Cardiac muscle cell (in vitro differentiated cells and primary cell): Measurements from ENCODE around the gene PLXNA2. TPM values are rescaled to one million over a fixed set of nuclear protein-coding genes. Genes with fewer than 3 reads are reported as not detected.

Experiments used
- DNase-seq, 2 donors: peaks; one replicate each; pipeline versions ENCODE4 v3.0.0 to v3.0.0-alpha.2; 2010 to 2017; ENCODE audit warnings: low read depth in 1 of 2, low spot score in 1 of 2
- H3K27ac ChIP-seq: fragments of 200-600 bp; sonication (generic); 2 replicates; pipeline ENCODE4 v1.5.1; 2016
- H3K27me3 ChIP-seq: fragments of 200-600 bp; sonication (generic); 2 replicates; pipeline ENCODE4 v1.6.0; 2016; ENCODE audit warnings: control low read depth
- H3K36me3 ChIP-seq: fragments of 200-600 bp; sonication (generic); 2 replicates; pipeline ENCODE4 v1.5.1; 2016; ENCODE audit warnings: control low read depth
- H3K4me1 ChIP-seq: fragments of 200-600 bp; sonication (generic); 2 replicates; pipeline ENCODE4 v1.8.1; 2017; ENCODE audit warnings: low read depth, mild to moderate bottlenecking, mixed run types
- H3K4me3 ChIP-seq: fragments of 200-600 bp; sonication (generic); 2 replicates; pipeline ENCODE4 v1.5.1; 2016; ENCODE audit warnings: mild to moderate bottlenecking
- H3K9me3 ChIP-seq: fragments of 200-600 bp; sonication (generic); 2 replicates; pipeline ENCODE4 v1.5.1; 2017; ENCODE audit warnings: low read depth, mild to moderate bottlenecking, control low read depth
- CTCF ChIP-seq: IDR thresholded peaks from 2 replicates; pipeline ENCODE4 v1.5.1; 2012; ENCODE audit warnings: low read depth, mild to moderate bottlenecking, low read length
- polyA plus RNA-seq: library from polyadenylated mRNA; unstranded; fragments of >200 nt; fragmentation: Nextera tagmentation; extraction: Ambion mirVana; gene quantifications from 2 replicates; pipeline ENCODE4 v1.2.1, GENCODE V29; 2016
- total RNA-seq: library from RNA; depleted of rRNA; stranded (reverse); fragments of >200 nt; gene quantifications from 2 replicates; pipeline ENCODE4 v1.2.3, GENCODE V29; 2016

Gene PLXNA2
- total and polyA plus RNA-seq, 2 experiments from 2014 or later: 23.2 to 55.3 TPM

- Histone ChIP-seq H3K4me1 (peaks cover 67% of the 10 kb centered on the region), H3K9me3 (no peaks in the 10 kb centered on the region), H3K27me3 (no peaks in the 10 kb centered on the region), H3K36me3 (no peaks in the 10 kb centered on the region), H3K27ac (no peak overlapping the region), H3K4me3 (no peak overlapping the region)
- no peak for DNase-seq
- no peak for TF ChIP-seq CTCF
These were observed 76.8 kb downstream of the PLXNA2 start for GRCh38 chr1:208167261-208167869.

GRCh38 chr1:208166340-208167138 is 77.6 kb downstream of the PLXNA2 start:
- Histone ChIP-seq H3K36me3 (no peaks in the 10 kb centered on the region), H3K4me3 (no peak overlapping the region), H3K9me3 (no peaks in the 10 kb centered on the region), H3K4me1 (peaks cover 73% of the 10 kb centered on the region), H3K27ac (no peak overlapping the region), H3K27me3 (no peaks in the 10 kb centered on the region)
- no peak for TF ChIP-seq CTCF
- no peak for DNase-seq

- DNase-seq: no peak
- Histone ChIP-seq H3K36me3 (no peaks in the 10 kb centered on the region), H3K27me3 (no peaks in the 10 kb centered on the region)
These were observed 78.5 kb downstream of the PLXNA2 start for GRCh38 chr1:208165659-208166058.

GRCh38 chr1:208164609-208165008 is 79.6 kb downstream of the PLXNA2 start:
- H3K36me3 ChIP-seq: no peaks in the 10 kb centered on the region

More at GRCh38 chr1:208165659-208166058, 78.5 kb downstream of the PLXNA2 start:
- Histone ChIP-seq H3K27ac (no peak overlapping the region), H3K4me1 (peaks cover 81% of the 10 kb centered on the region), H3K4me3 (no peak overlapping the region), H3K9me3 (no peaks in the 10 kb centered on the region)
- TF ChIP-seq CTCF: no peak

GRCh38 chr1:208163539-208163938 is 80.6 kb downstream of the PLXNA2 start:
- peaks cover 82% of the 10 kb centered on the region for H3K4me1 ChIP-seq
- H3K27me3 ChIP-seq: no peaks in the 10 kb centered on the region
- no peaks in the 10 kb centered on the region for H3K9me3 ChIP-seq
- DNase-seq: no peak
- no peak overlapping the region for H3K4me3 ChIP-seq
- no peak overlapping the region for H3K27ac ChIP-seq
- no peak for TF ChIP-seq CTCF
- H3K36me3 ChIP-seq: no peaks in the 10 kb centered on the region

More at GRCh38 chr1:208164609-208165008, 79.6 kb downstream of the PLXNA2 start:
- Histone ChIP-seq H3K4me1 (peaks cover 83% of the 10 kb centered on the region), H3K4me3 (no peak overlapping the region), H3K27ac (no peak overlapping the region), H3K27me3 (no peaks in the 10 kb centered on the region), H3K9me3 (no peaks in the 10 kb centered on the region)
- no peak for TF ChIP-seq CTCF
- DNase-seq: peak in 1 of 2 donors; percentile 85
